Kidney (tissue), 14 donors: Measurements from ENCODE around the gene OLFML2B. TPM values are rescaled to one million over a fixed set of nuclear protein-coding genes. Genes with fewer than 3 reads are reported as not detected.

Experiments
- DNase-seq, 5 donors: peaks; one replicate each; pipeline ENCODE4 v3.0.0-alpha.2; 2013 to 2020
- FAIRE-seq: peaks from 2 replicates; lab custom pipeline; 2012; peaks lifted over from hg19 to GRCh38; lab: Jason Lieb, UNC
- H3K27ac ChIP-seq, 2 donors: one replicate each; pipeline ENCODE4 v1.7.0; 2013; ENCODE audit warnings: low read depth in 2 of 2, low read length in 2 of 2, inconsistent platforms in 1 of 2
- H3K27me3 ChIP-seq: one replicate; pipeline ENCODE4 v1.7.1; 2013; ENCODE audit warnings: low read length, inconsistent platforms; ENCODE audit not compliant: control insufficient read depth, insufficient read depth
- H3K36me3 ChIP-seq, 3 donors: one replicate each; pipeline versions ENCODE4 v1.7.0 to v1.7.1; 2013; ENCODE audit warnings: low read length in 3 of 3, control low read depth in 1 of 3, inconsistent platforms in 1 of 3; ENCODE audit not compliant: insufficient read depth in 3 of 3, control insufficient read depth in 2 of 3
- H3K4me1 ChIP-seq, 3 donors: one replicate each; pipeline versions ENCODE4 v1.7.0 to v1.7.1; 2013; ENCODE audit warnings: low read length in 3 of 3, inconsistent platforms in 1 of 3, low read depth in 1 of 3; ENCODE audit not compliant: control insufficient read depth in 2 of 3, insufficient read depth in 2 of 3
- H3K4me3 ChIP-seq, 3 donors: one replicate each; pipeline versions ENCODE4 v1.7.0 to v1.8.1; 2013; ENCODE audit warnings: low read length in 3 of 3, control low read depth in 1 of 3, inconsistent platforms in 1 of 3
- H3K9ac ChIP-seq, 3 donors: one replicate each; pipeline versions ENCODE4 v1.7.0 to v1.7.1; 2013; ENCODE audit warnings: low read length in 3 of 3, control low read depth in 1 of 3, inconsistent platforms in 1 of 3
- H3K9me3 ChIP-seq, 3 donors: one replicate each; pipeline versions ENCODE4 v1.7.0 to v1.7.1; 2013; ENCODE audit warnings: low read length in 3 of 3, control low read depth in 1 of 3, inconsistent platforms in 1 of 3; ENCODE audit not compliant: control insufficient read depth in 2 of 3, insufficient read depth in 1 of 3
- intact Hi-C: fragments of 100-400 bp; cut with DNase I; formaldehyde crosslinking; loops from one replicate; pipeline ENCODE4 v1.11.1; 2022
- polyA plus RNA-seq: library from polyadenylated mRNA; stranded (reverse); fragments of 350-450 nt; fragmentation: Illumina TruSeq; extraction: RNeasy Lipid Tissue Mini Kit (QIAGEN cat#74804); gene quantifications from one replicate; pipeline ENCODE4 v1.2.3, GENCODE V29; 2014; ENCODE audit warnings: low read depth, low replicate concordance; ENCODE audit not compliant: insufficient read depth
- total RNA-seq: library from RNA; stranded (reverse); fragmentation: NEBNext Ultra II Directional; extraction: Animal tissue kit (Norgen Biotek cat#: 25700); gene quantifications from one replicate; pipeline ENCODE4 v1.2.1, GENCODE V29; 2021
- TF ChIP-seq, protein P1 (sequence below): IDR thresholded peaks from 3 replicates; pipeline ENCODE4 v1.5.1; 2012; ENCODE audit warnings: mild to moderate bottlenecking, moderate library complexity, borderline replicate concordance; ENCODE audit not compliant: insufficient read depth; ENCODE audit errors: extremely low read depth
- donor health status: control.
- donor health status: control.
- donor health status: control.
- donor health status: control.
- donor health status: control.
- donor health status: DM: yes; HTN: yes; CAD: no.
- donor health status: Normal renal cell carcinoma (clear cell type).

The OLFML2B gene
- total and polyA plus RNA-seq, 2 donors from 2014 or later, result 2.9 to 6.7 TPM

DNA sequence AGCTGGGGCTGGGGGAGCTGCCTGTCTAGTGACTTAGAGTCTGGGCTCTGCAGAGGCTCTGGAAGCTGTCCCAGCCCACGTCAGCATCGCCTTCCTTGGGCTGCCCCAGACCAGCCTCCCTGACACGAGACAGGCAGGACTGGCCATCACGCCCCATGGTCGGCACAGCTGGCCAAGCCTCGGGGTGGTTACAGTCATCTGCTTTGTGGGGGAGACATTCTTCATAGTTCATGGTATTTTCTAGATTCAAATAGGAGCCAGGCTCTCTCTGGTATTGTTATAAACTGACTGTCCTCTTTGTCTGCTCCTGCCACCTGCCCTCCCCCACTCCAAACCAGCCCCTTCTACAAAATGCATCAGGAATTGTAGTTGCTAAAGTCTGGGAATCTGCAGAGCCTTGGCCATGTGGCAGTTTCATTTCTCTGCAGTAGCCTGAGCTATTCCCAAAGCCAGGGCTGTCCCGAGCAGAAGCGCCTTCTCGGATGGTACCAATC lies 29.4 kb downstream of the OLFML2B start:
- no peak overlapping the region for H3K27ac ChIP-seq
- TF ChIP-seq, protein P1, sequence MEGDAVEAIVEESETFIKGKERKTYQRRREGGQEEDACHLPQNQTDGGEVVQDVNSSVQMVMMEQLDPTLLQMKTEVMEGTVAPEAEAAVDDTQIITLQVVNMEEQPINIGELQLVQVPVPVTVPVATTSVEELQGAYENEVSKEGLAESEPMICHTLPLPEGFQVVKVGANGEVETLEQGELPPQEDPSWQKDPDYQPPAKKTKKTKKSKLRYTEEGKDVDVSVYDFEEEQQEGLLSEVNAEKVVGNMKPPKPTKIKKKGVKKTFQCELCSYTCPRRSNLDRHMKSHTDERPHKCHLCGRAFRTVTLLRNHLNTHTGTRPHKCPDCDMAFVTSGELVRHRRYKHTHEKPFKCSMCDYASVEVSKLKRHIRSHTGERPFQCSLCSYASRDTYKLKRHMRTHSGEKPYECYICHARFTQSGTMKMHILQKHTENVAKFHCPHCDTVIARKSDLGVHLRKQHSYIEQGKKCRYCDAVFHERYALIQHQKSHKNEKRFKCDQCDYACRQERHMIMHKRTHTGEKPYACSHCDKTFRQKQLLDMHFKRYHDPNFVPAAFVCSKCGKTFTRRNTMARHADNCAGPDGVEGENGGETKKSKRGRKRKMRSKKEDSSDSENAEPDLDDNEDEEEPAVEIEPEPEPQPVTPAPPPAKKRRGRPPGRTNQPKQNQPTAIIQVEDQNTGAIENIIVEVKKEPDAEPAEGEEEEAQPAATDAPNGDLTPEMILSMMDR, result no peak
- intact Hi-C loops, result no loop called here
- H3K27me3 ChIP-seq, result no peaks in the 10 kb centered on the region
- no peak for FAIRE-seq
- no peak overlapping the region for H3K9ac ChIP-seq
- no peak overlapping the region for H3K4me3 ChIP-seq
- no peaks in the 10 kb centered on the region for H3K36me3 ChIP-seq
- no peaks in the 10 kb centered on the region for H3K4me1 ChIP-seq
- H3K9me3 ChIP-seq, result peaks cover 0 to 5% (median 0%) of the 10 kb centered on the region in 3 donors
- DNase-seq, result no peak

GRCh38 chr1:161993576-161993975 lies 30.1 kb downstream of the OLFML2B start:
- Histone ChIP-seq H3K4me3 (no peak overlapping the region), H3K27ac (no peak overlapping the region), H3K4me1 (no peaks in the 10 kb centered on the region), H3K9me3 (peaks cover 0 to 5% (median 0%) of the 10 kb centered on the region in 3 donors), H3K27me3 (no peaks in the 10 kb centered on the region), H3K36me3 (no peaks in the 10 kb centered on the region), H3K9ac (no peak overlapping the region)
- intact Hi-C loops, result no loop called here
- TF ChIP-seq, protein P1, result no peak
- FAIRE-seq (no peak), DNase-seq (no peak)

GRCh38 chr1:161989786-161990185 lies 33.9 kb downstream of the OLFML2B start:
- Histone ChIP-seq H3K27ac (no peak overlapping the region), H3K4me1 (no peaks in the 10 kb centered on the region), H3K9ac (no peak overlapping the region), H3K4me3 (no peak overlapping the region), H3K36me3 (no peaks in the 10 kb centered on the region), H3K9me3 (peaks cover 0 to 11% (median 0%) of the 10 kb centered on the region in 3 donors), H3K27me3 (no peaks in the 10 kb centered on the region)
- intact Hi-C loops, result no loop called here
- FAIRE-seq (no peak), DNase-seq (no peak)
- TF ChIP-seq, protein P1, result no peak

DNA sequence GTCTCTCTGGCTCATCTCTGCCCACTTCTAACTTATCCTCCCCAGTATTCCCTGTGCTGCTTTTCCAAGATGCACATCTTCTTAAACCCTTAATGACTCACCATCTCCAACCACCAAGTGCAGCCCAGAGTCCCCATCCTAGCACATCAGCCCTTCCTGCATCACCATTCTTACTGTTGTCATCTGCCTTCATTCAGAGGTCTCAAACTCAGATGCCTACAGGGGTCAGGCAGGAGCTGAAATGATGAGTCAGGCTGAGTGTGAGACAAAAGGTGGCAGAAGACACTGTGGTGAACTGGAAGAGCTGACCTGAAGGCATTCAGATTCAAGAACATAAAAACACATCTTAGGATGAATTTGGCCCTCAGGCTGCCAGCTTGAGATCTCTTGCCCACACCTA lies 34.6 kb downstream of the OLFML2B start:
- no peak for DNase-seq
- H3K9ac ChIP-seq, result no peak overlapping the region
- no peaks in the 10 kb centered on the region for H3K27me3 ChIP-seq
- no peak overlapping the region for H3K27ac ChIP-seq
- no peak overlapping the region for H3K4me3 ChIP-seq
- H3K9me3 ChIP-seq, result peaks cover 0 to 11% (median 0%) of the 10 kb centered on the region in 3 donors
- intact Hi-C loops, result no loop called here
- no peaks in the 10 kb centered on the region for H3K4me1 ChIP-seq
- no peak for FAIRE-seq
- TF ChIP-seq, protein P1, result no peak
- no peaks in the 10 kb centered on the region for H3K36me3 ChIP-seq
